Stomach smooth muscle (tissue), 2 donors: Measurements from ENCODE around the gene KATNBL1.

ENCODE experiments used
- H3K27ac ChIP-seq: one replicate; pipeline ENCODE4 v1.7.0; 2013; ENCODE audit warnings: mild to moderate bottlenecking, low read length, inconsistent platforms
- H3K27me3 ChIP-seq, 2 donors: one replicate each; pipeline ENCODE4 v1.7.0; 2013; ENCODE audit warnings: low read length in 2 of 2; ENCODE audit not compliant: insufficient read depth in 2 of 2, control insufficient read depth in 1 of 2
- H3K36me3 ChIP-seq, 2 donors: one replicate each; pipeline ENCODE4 v1.7.0; 2013; ENCODE audit warnings: low read length in 2 of 2; ENCODE audit not compliant: control insufficient read depth in 2 of 2, insufficient read depth in 2 of 2
- H3K4me1 ChIP-seq: one replicate; pipeline ENCODE4 v1.7.0; 2013; ENCODE audit warnings: low read length; ENCODE audit not compliant: control insufficient read depth, insufficient read depth
- H3K4me3 ChIP-seq, 2 donors: one replicate each; pipeline ENCODE4 v1.7.0; 2013; ENCODE audit warnings: low read length in 2 of 2
- H3K9ac ChIP-seq, 2 donors: one replicate each; pipeline ENCODE4 v1.7.0; 2013; ENCODE audit warnings: low read length in 2 of 2, mild to moderate bottlenecking in 1 of 2
- H3K9me3 ChIP-seq, 2 donors: one replicate each; pipeline ENCODE4 v1.7.0; 2013; ENCODE audit warnings: low read length in 2 of 2; ENCODE audit not compliant: control insufficient read depth in 2 of 2
- donor health status: healthy.
- donor health status: Pancreatic carcinoma.

KATNBL1 gene

GRCh38 chr15:34239151-34239808 lies 29.4 kb upstream of the KATNBL1 start:
- no peak overlapping the region for H3K9ac ChIP-seq
- H3K27ac ChIP-seq: no peak overlapping the region
- no peaks in the 10 kb centered on the region for H3K4me1 ChIP-seq
- H3K4me3 ChIP-seq: no peak overlapping the region
- no peaks in the 10 kb centered on the region for H3K27me3 ChIP-seq
- peaks cover 10 to 26% of the 10 kb centered on the region in 2 donors for H3K36me3 ChIP-seq
- no peaks in the 10 kb centered on the region for H3K9me3 ChIP-seq

- H3K4me3 ChIP-seq: no peak overlapping the region
- H3K9ac ChIP-seq: no peak overlapping the region
- no peak overlapping the region for H3K27ac ChIP-seq
- no peaks in the 10 kb centered on the region for H3K9me3 ChIP-seq
- H3K4me1 ChIP-seq: no peaks in the 10 kb centered on the region
- H3K36me3 ChIP-seq: peaks cover 26 to 32% of the 10 kb centered on the region in 2 donors
- no peaks in the 10 kb centered on the region for H3K27me3 ChIP-seq
These were observed 23.7 kb upstream of the KATNBL1 start for GRCh38 chr15:34233614-34234013.

- peak overlapping the region; percentile 99 to 100 for H3K9ac ChIP-seq
- peaks cover 7 to 12% of the 10 kb centered on the region in 2 donors for H3K36me3 ChIP-seq
- peak overlapping the region; percentile 93 for H3K27ac ChIP-seq
- peaks cover 7% of the 10 kb centered on the region for H3K4me1 ChIP-seq
- H3K4me3 ChIP-seq: peak overlapping the region; percentile 100
- H3K9me3 ChIP-seq: no peaks in the 10 kb centered on the region
- no peaks in the 10 kb centered on the region for H3K27me3 ChIP-seq
These were observed 14.2 kb upstream of the KATNBL1 start for GRCh38 chr15:34223904-34224596.

GRCh38 chr15:34217587-34218225 lies 7.8 kb upstream of the KATNBL1 start:
- Histone ChIP-seq H3K4me1 (no peaks in the 10 kb centered on the region), H3K36me3 (no peaks in the 10 kb centered on the region), H3K9me3 (no peaks in the 10 kb centered on the region), H3K27me3 (peaks cover 0 to 4% of the 10 kb centered on the region in 2 donors), H3K4me3 (no peak overlapping the region), H3K9ac (no peak overlapping the region), H3K27ac (no peak overlapping the region)

- no peaks in the 10 kb centered on the region for H3K9me3 ChIP-seq
- no peak overlapping the region for H3K4me3 ChIP-seq
- no peaks in the 10 kb centered on the region for H3K4me1 ChIP-seq
- H3K36me3 ChIP-seq: no peaks in the 10 kb centered on the region
- no peak overlapping the region for H3K27ac ChIP-seq
- H3K27me3 ChIP-seq: peaks cover 0 to 4% of the 10 kb centered on the region in 2 donors
- no peak overlapping the region for H3K9ac ChIP-seq
These were observed 6.8 kb upstream of the KATNBL1 start for GRCh38 chr15:34216527-34217270.

GRCh38 chr15:34214135-34214534 lies 4.2 kb upstream of the KATNBL1 start:
- Histone ChIP-seq H3K27ac (no peak overlapping the region), H3K4me3 (no peak overlapping the region)

GRCh38 chr15:34213690-34214089 lies 3.8 kb upstream of the KATNBL1 start:
- no peaks in the 10 kb centered on the region for H3K9me3 ChIP-seq
- peaks cover 0 to 4% of the 10 kb centered on the region in 2 donors for H3K27me3 ChIP-seq
- H3K4me3 ChIP-seq: no peak overlapping the region
- H3K27ac ChIP-seq: no peak overlapping the region
- H3K4me1 ChIP-seq: peaks cover 3% of the 10 kb centered on the region
- no peaks in the 10 kb centered on the region for H3K36me3 ChIP-seq
- no peak overlapping the region for H3K9ac ChIP-seq

More at GRCh38 chr15:34214135-34214534, 4.2 kb upstream of the KATNBL1 start:
- H3K27me3 ChIP-seq: peaks cover 0 to 4% of the 10 kb centered on the region in 2 donors
- no peak overlapping the region for H3K9ac ChIP-seq
- H3K36me3 ChIP-seq: no peaks in the 10 kb centered on the region
- no peaks in the 10 kb centered on the region for H3K9me3 ChIP-seq
- H3K4me1 ChIP-seq: no peaks in the 10 kb centered on the region

- Histone ChIP-seq H3K27ac (no peak overlapping the region), H3K4me3 (no peak overlapping the region), H3K4me1 (peaks cover 6% of the 10 kb centered on the region), H3K9me3 (no peaks in the 10 kb centered on the region), H3K27me3 (no peaks in the 10 kb centered on the region), H3K36me3 (peaks cover 0 to 3% of the 10 kb centered on the region in 2 donors), H3K9ac (no peak overlapping the region)
These were observed 3.9 kb downstream of the KATNBL1 start for GRCh38 chr15:34206011-34206410.

- no peak overlapping the region for H3K9ac ChIP-seq
- H3K9me3 ChIP-seq: no peaks in the 10 kb centered on the region
- H3K27me3 ChIP-seq: no peaks in the 10 kb centered on the region
- no peak overlapping the region for H3K4me3 ChIP-seq
- no peak overlapping the region for H3K27ac ChIP-seq
- peaks cover 0 to 3% of the 10 kb centered on the region in 2 donors for H3K36me3 ChIP-seq
- peaks cover 5% of the 10 kb centered on the region for H3K4me1 ChIP-seq
These were observed 6.0 kb downstream of the KATNBL1 start for GRCh38 chr15:34203936-34204335.

- Histone ChIP-seq H3K36me3 (peaks cover 0 to 3% of the 10 kb centered on the region in 2 donors), H3K27ac (no peak overlapping the region), H3K9me3 (no peaks in the 10 kb centered on the region)
These were observed 6.6 kb downstream of the KATNBL1 start for GRCh38 chr15:34203305-34203704.

More at GRCh38 chr15:34203305-34203704, 6.6 kb downstream of the KATNBL1 start:
- no peak overlapping the region for H3K9ac ChIP-seq
- peaks cover 2% of the 10 kb centered on the region for H3K4me1 ChIP-seq
- no peaks in the 10 kb centered on the region for H3K27me3 ChIP-seq
- H3K4me3 ChIP-seq: no peak overlapping the region
